Measurements from ENCODE around the gene KIFC1.

Gene KIFC1

DNA sequence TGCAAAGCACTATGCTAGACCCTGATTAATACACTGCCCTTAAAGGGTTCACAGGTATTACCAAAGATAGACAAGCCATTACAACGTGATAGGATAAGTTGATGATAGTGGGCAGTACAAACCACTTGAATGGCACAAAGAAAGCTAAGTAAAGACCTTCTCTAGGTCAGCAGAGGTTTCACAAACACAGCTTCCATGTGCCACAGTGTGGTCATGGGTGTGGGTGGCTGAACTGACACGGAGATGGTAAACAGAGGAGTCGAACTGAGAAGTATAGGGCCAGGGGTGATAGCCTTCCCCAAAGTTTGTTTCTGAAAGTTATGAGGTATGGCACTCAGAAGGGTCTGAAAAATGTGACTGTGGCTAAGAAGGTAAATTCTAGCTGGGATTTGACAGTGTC lies 67.1 kb downstream of the KIFC1 start:
- TF ChIP-seq, protein P1, sequence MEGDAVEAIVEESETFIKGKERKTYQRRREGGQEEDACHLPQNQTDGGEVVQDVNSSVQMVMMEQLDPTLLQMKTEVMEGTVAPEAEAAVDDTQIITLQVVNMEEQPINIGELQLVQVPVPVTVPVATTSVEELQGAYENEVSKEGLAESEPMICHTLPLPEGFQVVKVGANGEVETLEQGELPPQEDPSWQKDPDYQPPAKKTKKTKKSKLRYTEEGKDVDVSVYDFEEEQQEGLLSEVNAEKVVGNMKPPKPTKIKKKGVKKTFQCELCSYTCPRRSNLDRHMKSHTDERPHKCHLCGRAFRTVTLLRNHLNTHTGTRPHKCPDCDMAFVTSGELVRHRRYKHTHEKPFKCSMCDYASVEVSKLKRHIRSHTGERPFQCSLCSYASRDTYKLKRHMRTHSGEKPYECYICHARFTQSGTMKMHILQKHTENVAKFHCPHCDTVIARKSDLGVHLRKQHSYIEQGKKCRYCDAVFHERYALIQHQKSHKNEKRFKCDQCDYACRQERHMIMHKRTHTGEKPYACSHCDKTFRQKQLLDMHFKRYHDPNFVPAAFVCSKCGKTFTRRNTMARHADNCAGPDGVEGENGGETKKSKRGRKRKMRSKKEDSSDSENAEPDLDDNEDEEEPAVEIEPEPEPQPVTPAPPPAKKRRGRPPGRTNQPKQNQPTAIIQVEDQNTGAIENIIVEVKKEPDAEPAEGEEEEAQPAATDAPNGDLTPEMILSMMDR (IDR thresholded peaks at IDR 0.05): no peak
- no peaks in the 10 kb centered on the region for H3K9me3 ChIP-seq
- H3K4me3 ChIP-seq: no peak overlapping the region
- H3K4me1 ChIP-seq: peaks cover 0 to 11% (median 9%) of the 10 kb centered on the region in 4 donors
- no peak for DNase-seq
- H3K36me3 ChIP-seq: peaks cover 0 to 27% (median 19%) of the 10 kb centered on the region in 3 donors
- intact Hi-C loops (cut with DNase I; ENCODE audit: low total_unique reads): loop anchor here (10.0 kb wide), 2 partner anchors 64 to 116 kb away; partner anchors contain the start of gene KIFC1
- no peaks in the 10 kb centered on the region for H3K27me3 ChIP-seq
- H3K27ac ChIP-seq: no peak overlapping the region

DNA sequence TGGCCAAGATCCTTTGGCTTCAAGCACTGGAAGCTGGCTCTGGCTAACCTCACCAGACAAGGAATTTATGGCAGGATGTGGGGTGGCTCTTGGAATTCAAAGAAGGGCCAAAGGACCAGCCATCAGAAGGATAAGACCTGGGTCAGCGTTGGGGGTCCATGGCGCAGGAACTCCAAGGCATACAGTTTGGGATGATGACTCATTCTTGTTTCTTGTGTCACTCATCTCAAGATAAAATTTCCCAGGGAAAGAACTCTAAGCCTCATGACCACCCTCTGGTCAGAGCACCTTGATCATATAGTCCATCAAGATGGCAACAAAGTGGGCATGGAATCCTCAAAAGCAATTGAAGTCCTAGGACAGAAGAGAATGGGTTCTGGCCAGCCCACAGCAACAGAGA lies 67.6 kb downstream of the KIFC1 start:
- no peaks in the 10 kb centered on the region for H3K9me3 ChIP-seq
- intact Hi-C loops (cut with DNase I; ENCODE audit: low total_unique reads): loop anchor here (10.0 kb wide), 2 partner anchors 64 to 116 kb away; partner anchors contain the start of gene KIFC1
- no peak for DNase-seq

More for the DNA sequence above, 67.6 kb downstream of the KIFC1 start:
- H3K36me3 ChIP-seq: peaks cover 0 to 27% (median 19%) of the 10 kb centered on the region in 3 donors
- no peaks in the 10 kb centered on the region for H3K27me3 ChIP-seq
- no peak overlapping the region for H3K4me3 ChIP-seq
- H3K4me1 ChIP-seq: peaks cover 0 to 10% (median 8%) of the 10 kb centered on the region in 4 donors
- TF ChIP-seq, protein P1 (IDR thresholded peaks at IDR 0.05): no peak
- H3K27ac ChIP-seq: no peak overlapping the region
